HG03045 (cell line): ENCODE measurements around the gene NAE1.
"Not testable (repeated sequence)": the region's sequence is repeated elsewhere in the genome, so short reads cannot be mapped to it uniquely, and the experiment has no call there.

ENCODE experiments used
- ATAC-seq: cut with Tn5 transposase; IDR thresholded peaks from one replicate; pipeline ENCODE4 v1.9.1; 2021; ENCODE audit warnings: mild to moderate bottlenecking, moderate library complexity; ENCODE audit not compliant: unreplicated experiment

The NAE1 gene

DNA sequence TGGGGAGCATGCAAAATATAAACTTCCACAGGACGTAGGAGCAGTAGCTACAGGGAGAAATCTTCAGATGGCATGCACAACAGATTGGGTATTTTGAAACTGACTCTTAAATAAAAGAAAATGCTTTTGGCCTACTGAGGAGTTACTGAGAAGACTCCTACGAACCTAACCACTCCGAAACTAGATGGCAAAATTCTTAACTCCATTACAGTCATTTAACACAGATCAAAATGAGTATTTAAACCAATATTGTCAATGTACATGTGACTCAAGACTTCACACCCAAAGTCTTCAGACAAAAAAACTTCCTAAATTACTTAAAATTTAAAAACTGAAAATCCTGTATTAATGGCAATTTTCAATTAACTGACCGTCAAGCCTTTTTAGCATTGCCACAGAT, 21.0 kb downstream of the NAE1 start:
- ATAC-seq = no peak

DNA sequence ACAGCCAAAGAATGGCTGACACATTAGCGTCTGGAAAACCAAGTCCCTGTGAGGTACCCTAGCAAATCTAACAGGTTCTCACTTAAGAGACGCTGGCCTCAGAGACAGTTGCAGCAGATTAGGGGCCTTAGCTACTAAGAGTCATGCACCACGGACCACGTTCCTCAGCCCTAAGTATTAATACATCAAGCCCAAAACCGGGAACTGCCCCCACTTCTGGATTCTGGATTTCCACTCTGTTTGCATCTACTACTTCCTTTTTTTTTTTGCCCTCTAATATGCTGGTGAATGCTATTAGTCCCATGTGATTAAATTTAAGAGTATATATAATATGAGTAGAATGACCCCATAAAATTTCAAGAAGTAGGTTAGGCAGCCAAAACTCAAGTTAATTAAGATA, 28.6 kb downstream of the NAE1 start:
- no peak for ATAC-seq

DNA sequence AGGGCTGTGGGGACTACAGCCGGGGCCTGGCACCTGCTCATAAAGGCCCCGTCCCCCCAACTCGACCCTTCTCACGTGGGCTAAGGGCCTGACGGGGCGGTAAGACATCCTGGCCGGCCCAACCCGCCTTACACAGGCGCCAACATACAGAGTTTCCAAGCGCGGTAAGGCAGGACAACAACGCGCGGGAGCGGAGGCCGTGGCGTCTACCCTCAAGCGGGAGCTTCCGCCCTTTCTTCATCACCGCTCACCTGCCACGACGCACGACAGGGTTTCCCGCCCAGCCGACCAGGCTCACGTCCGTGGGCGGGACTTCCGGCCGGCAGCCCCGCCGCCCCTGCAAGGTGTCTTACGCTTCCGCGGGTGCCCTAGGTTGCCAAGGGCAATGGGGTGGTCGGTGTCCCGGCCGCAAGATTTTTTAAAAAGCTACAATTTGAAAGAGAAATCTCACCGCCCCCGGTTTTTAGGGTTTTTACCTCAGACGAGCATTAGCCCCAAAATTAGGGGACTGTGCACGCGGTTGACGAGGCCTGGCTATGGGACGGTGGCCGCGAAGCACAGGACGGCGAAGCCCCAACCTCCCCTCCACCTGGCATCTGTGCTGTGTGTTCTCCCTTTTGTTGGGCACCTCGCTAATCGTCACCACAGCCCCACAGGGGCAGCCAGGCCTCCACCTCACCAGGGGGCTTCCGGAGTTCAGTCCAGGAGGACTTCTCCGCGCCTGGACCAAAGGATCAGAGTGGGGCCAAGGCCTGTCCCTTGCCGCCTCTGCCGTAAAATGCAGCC, 29.3 kb downstream of the NAE1 start, which contains the start of gene TERB1:
Gene TERB1 (minus strand): TSS at position 265 of the 786 bp plus-strand sequence. CDS start 4,786 bp downstream, outside the sequence.
- ATAC-seq = no peak

DNA sequence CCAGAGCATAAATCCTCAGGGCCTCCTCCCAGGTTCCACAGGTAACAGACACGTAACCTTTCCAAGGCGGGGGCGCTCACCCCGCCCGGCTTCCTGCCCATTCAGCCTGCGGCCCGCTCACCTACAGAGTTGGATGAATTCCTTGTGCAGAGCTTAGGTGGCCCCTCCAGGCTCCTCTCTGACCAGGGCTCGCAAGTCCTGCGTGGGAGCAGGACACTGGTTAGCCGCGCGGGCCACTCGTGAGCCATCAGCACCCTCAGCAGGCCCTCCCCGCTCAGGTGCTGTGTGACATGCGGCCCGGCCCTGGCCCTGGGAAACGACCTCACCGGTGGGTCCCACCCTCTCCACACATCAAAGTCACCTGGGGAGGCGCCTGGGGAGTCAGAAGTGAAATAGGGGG, 29.9 kb downstream of the NAE1 start:
- no peak for ATAC-seq

DNA sequence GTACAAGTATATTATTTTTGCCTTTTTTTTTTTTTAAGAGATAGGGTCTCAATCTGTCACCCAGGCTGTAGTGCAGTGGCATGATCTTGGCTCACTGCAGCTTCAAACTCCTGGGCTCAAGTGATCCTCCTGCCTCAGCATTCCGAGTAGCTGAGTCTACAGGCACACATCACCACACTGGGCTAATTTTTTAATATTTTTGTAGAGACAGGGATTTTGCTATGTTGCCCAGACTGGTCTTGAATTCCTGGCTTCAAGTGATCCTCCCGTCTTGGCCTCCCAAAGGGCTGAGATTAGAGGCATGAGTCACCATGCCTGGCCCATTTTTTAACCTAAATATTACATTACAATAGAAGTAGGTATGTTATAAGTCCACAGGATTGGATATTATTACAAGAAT, 32.6 kb downstream of the NAE1 start:
- ATAC-seq = no peak

DNA sequence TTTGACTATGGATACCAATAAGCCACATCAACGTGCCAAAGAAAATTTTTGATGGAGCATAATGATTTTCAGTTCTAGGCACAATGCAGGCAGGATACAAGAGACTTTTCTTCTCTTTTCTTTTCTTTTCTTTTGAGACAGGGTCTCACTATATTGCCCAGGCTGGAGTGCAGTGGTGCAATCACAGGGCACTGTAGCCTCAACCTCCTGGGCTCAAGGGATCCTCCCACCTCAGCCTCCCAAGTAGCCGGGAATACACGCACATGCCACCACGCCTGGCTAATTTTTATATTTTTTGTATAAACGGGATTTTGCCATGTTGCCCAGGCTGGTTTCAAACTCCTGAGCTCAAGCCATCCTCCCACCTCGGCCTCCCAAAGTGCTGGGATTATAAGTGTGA, 36.8 kb downstream of the NAE1 start:
- not testable (repeated sequence) for ATAC-seq

DNA sequence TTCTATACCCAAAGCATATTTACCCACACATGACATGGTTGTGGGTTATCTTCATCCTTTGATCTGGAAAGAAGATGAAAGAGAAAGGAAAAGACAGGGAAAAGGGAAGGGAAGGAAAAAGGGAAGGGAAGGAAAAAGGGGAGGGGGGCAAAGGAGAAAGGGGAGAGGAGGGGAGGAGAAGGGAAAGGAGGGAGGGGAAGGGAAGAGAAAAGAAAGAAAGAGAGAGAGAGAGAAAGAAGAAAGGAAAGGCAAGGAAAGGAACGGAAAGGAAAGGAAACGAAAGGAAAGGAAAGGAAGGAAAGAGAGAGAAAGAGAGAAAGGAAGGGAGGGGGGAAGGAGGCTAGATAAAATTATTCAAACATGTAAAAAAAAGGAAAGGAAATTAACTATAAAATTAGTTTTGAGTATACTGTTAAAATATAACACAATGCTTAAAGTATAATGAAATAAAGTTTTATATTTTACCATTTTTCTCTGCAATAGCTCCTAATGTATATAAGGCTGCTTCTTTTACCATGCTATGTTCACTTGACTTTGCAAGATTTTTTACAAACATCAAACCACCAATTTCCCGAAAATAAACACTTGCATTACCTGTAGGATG, 40.5 kb downstream of the NAE1 start:
- no peak for ATAC-seq

DNA sequence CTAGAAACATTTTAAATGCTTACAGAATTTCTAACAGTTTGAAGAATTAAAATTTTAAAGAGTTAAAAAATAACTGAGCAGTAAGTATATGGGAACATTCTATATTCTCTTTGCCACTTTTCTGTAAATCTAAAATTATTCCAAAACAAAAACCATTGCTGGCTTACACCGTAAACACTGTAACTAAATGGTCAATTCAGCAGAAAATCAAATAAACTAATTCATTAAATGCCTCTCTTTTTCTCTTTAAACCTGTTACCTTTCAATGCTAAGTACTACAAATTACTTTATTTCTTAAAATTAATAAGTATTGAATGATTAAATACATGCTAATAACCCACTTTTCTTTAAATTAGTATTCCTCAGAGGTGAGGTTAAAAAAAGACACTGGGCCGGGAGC, 43.3 kb downstream of the NAE1 start:
- no peak for ATAC-seq

DNA sequence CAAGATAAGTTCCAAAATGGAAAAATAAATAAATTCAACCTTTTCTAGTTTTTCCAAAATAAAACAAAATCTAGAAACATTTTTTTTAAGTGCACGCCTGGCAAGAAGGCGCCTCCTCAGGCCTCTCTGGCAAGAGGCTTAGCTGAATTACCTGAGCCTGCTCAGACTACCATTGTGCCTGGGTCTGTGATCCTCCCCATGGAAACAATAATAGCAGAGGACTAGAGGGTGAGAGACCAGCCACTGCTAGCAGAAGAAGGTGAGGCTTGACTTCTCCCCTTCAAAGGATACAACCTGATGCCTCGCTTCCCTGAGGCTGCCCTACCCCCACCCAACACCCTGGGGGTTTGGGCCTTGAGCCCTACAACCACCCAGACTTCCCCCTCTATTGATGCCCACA, 44.2 kb downstream of the NAE1 start:
- no peak for ATAC-seq

DNA sequence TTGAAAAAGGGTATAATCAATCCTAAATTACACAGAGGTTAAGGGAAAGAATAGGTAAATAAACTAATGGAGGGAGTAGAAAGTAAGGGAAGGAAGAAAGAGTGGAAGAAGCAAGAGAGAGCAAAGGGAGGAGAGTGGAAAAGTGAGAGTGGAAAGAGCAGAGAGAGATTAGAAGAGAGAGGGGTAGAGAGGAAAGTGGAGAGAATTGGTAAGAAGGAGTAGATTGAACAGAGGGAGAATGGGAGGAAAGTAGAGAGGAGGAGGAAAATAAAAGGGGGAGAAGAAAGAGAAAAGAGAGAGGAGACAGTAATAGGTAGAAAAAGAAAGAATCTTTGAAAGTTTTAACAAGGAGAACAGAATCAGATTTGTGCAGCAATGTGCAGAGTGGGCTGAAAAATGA, 54.3 kb downstream of the NAE1 start:
- ATAC-seq = no peak

DNA sequence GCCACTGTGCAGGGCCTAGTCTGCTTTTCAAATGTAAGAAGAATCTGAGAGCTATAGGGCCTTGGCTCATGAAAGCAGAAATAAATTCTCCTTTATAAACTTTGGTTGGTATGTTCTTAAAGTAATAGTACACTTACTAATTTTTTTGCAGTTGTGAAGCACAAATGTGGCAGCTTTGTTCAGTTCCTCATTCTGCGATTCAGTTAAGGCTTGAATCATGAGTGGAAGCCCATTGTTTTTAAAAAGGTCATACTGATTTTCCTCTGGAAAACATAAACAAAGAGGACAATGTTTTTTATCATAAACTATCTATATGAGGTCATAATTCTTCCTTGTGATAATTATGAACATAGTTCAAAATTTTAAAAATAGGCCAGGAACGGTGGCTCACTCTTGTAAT, 55.8 kb downstream of the NAE1 start:
- no peak for ATAC-seq

DNA sequence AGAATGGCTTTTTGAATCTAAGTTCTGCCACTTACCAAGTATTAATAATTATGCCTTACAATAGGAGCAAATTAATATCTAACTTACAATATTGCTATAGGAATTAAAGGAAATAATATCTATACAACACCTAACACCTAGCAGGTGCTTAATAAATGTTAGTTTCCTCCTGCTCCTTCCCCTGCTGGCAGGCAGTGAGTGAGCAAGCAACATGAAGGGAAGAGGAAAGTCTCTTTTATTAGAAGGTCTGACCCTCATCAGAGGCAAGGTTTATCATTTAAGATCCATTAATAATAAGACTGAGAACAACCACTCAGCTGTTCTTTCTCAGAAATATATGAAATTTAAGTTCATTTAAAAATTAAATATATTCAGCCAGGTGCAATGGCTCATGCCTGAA, 72.7 kb downstream of the NAE1 start:
- no peak for ATAC-seq

DNA sequence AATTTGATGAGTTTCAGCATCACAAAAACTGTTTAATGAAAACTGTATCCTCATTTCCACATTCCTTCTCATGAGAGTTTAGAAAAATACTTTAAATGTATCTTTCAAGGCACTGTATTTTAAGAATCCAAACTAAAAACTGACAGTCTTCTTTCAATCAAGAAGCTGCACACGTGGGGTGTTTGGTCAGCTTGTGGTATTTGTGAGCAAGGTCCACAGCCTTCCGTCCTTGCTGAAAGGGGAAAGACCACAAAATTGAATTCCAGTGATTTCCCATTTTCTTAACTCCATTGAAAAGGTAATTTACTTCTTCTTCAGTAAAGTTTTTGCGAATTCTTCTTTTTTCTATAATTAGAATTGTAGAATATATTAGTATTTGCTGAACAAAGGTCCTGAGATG, 76.0 kb downstream of the NAE1 start:
- ATAC-seq = no peak

DNA sequence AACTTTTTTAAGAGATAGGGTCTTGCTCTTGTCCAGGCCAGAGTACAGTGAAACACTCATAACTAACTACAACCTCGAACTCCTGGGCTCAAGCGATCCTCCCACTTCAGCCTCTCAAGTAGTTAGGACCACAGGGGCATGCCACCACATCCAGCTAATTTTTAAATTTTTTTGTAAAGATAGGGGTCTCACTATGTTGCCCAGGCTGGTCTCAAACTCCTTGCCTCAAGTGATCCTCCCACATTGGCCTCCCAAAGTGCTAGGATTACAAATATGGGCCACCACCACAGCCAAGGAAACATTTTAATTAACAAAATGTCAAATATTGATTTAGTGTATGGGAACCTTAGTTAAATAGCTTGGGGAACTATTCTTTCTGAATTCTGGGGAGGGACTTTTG, 76.6 kb downstream of the NAE1 start:
- ATAC-seq = no peak

DNA sequence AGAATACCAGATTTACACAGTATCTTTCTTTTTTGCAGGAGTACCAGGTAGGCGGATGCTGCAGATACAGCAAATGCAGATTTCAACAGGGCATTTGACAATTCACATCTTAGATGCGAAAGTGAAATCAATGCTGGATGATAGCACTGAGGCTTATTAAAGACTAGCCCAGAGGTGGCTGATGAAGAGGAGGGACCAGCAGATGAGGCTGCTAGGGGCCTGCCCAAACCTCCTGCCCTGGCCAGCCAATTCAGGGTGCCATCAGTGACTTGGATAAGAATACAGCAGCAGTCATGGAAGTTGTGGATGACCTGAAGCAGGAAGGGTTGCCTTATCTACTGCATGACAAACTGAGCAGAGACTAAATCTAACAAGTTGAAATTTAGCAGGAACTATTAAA, 77.8 kb downstream of the NAE1 start:
- ATAC-seq = no peak
